ACC112 (cell line): ENCODE data around the gene ACSL4.
"Not testable (repeated sequence)": the region's sequence is repeated elsewhere in the genome, so short reads cannot be mapped to it uniquely, and the experiment has no call there.

Experiments used
- H2AFZ ChIP-seq: fragments of 200-600 bp; sonication (generic); one replicate; pipeline ENCODE4 v1.6.0; 2017; ENCODE audit warnings: antibody characterized with exemption, low read length; ENCODE audit not compliant: unreplicated experiment
- H3K27ac ChIP-seq: fragments of 200-600 bp; sonication (generic); 2 replicates; pipeline ENCODE4 v1.5.1; 2014; ENCODE audit warnings: low read depth, mild to moderate bottlenecking, antibody characterized with exemption, low read length, moderate library complexity
- H3K27me3 ChIP-seq: fragments of 200-600 bp; sonication (generic); 2 replicates; pipeline ENCODE4 v1.6.1; 2014; ENCODE audit warnings: mild to moderate bottlenecking, antibody characterized with exemption, low read length, moderate library complexity, mixed read lengths; ENCODE audit not compliant: insufficient read depth
- H3K36me3 ChIP-seq: fragments of 200-600 bp; sonication (generic); 2 replicates; pipeline ENCODE4 v1.6.1; 2016; ENCODE audit warnings: mild to moderate bottlenecking, antibody characterized with exemption, low read length, moderate library complexity, mixed read lengths; ENCODE audit not compliant: insufficient read depth
- H3K4me1 ChIP-seq: fragments of 200-600 bp; sonication (generic); one replicate; pipeline ENCODE4 v1.6.1; 2016; ENCODE audit warnings: low read length, mixed read lengths; ENCODE audit not compliant: insufficient read depth, unreplicated experiment, control insufficient read depth
- H3K4me3 ChIP-seq: fragments of 200-600 bp; sonication (generic); 2 replicates; pipeline ENCODE4 v1.5.1; 2014; ENCODE audit warnings: mild to moderate bottlenecking, low read depth, low read length
- H3K79me2 ChIP-seq: fragments of 200-600 bp; sonication (generic); one replicate; pipeline ENCODE4 v1.6.0; 2016; ENCODE audit warnings: low read length; ENCODE audit not compliant: control insufficient read depth, unreplicated experiment, insufficient read depth

The ACSL4 gene

DNA sequence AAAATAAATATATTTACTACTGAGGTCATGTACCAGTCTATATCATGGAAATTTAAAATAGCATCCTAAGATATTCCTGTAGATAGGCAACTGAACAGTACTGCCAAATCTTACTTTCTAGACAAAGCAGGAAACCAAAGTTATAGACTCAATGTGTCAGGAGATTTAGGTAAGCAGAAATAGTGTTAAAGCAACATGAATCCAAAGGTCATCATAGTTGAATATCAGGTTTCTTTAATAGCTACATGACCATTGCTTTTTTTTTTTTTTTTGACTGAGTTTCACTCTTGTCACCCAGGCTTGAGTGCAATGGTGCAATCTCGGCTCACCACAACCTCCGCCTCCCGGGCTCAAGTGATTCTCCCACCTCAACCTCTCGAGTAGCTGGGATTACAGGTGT, 20.2 kb upstream of the ACSL4 start:
- Histone ChIP-seq H2AFZ (no peak overlapping the region), H3K79me2 (no peaks in the 10 kb centered on the region), H3K4me1 (no peaks in the 10 kb centered on the region), H3K27me3 (no peaks in the 10 kb centered on the region), H3K27ac (no peak overlapping the region), H3K36me3 (no peaks in the 10 kb centered on the region), H3K4me3 (no peak overlapping the region)

DNA sequence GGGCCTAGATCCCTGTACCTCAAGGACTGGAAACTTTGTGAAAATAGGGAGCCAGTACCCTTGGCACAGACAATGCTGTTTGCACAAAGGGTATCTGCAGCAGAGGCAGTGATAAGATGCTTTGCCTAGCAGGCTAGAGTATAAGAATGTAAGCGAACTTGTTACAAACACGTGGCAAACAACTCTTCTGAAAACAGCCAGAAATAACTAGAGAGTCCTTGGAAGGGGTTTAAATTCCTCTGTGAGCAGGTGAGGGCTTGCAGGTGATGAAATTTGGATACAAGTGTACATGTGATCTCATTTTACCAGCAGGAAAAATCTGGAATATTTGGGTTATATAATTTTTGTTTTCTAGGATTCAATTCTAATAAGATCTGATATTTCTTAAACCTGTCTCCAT, 18.6 kb upstream of the ACSL4 start:
- Histone ChIP-seq H3K27me3 (no peaks in the 10 kb centered on the region), H3K4me1 (no peaks in the 10 kb centered on the region), H3K27ac (no peak overlapping the region), H3K79me2 (no peaks in the 10 kb centered on the region), H3K36me3 (no peaks in the 10 kb centered on the region), H2AFZ (no peak overlapping the region), H3K4me3 (no peak overlapping the region)

DNA sequence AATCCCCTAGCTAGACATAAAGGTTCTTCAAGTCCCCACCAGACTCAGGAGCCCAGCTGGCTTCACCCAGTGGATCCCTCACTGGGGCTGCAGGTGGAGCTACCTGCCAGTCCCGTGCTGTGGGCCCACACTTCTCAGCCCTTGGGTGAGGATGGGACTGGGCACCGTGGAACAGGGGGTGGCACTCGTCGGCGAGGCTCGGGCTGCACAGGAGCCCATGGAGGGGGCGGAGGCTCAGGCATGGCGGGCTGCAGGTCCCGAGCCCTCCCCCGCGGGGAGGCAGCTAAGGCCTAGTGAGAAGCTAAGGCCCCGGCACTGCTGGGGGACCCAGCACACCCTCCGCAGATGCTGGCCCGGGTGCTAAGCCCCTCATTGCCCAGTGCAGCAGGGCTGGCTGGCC, 16.1 kb upstream of the ACSL4 start:
- Histone ChIP-seq H3K4me3 (no peak overlapping the region), H2AFZ (no peak overlapping the region), H3K27me3 (no peaks in the 10 kb centered on the region), H3K4me1 (no peaks in the 10 kb centered on the region), H3K27ac (no peak overlapping the region), H3K36me3 (no peaks in the 10 kb centered on the region), H3K79me2 (no peaks in the 10 kb centered on the region)

DNA sequence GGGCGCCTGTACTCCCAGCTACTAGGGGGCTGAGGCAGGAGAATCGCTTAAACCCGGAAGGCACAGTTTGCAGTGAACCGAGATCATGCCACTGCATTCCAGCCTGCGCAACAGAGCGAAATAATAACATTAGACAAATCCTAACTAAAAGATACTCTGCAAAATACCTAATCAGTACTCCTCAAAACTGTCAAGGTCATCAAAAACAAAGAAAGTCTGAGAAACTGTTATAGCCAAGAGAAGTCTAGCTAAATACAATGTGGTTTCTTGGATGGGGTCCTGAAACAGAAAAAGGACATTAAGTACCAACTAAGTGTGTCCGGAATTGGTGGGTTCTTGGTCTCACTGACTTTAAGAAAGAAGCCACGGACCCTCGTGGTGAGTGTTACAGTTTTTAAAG, 14.6 kb upstream of the ACSL4 start:
- H2AFZ ChIP-seq, result no peak overlapping the region
- H3K36me3 ChIP-seq, result no peaks in the 10 kb centered on the region
- no peaks in the 10 kb centered on the region for H3K4me1 ChIP-seq
- H3K4me3 ChIP-seq, result no peak overlapping the region
- H3K27ac ChIP-seq, result no peak overlapping the region
- no peaks in the 10 kb centered on the region for H3K79me2 ChIP-seq
- H3K27me3 ChIP-seq, result no peaks in the 10 kb centered on the region

DNA sequence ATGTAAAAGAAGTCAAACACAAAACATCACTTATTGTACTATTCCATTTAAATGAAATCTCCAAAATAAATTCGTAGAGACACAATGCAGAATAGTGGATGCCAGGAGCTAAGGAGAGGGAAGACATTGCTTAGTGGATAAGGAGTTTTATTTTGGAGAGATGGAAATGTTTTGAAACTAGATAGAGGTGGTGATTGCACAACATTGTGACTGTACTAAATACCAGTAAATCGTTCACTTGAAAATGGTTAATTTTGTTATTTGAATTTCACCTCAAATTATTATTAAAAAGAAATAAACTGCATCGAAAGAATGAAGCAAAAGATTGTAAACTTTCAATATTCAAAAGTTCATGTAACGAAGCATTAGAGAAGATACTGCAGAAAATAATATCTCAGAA, 9.7 kb upstream of the ACSL4 start:
- H2AFZ ChIP-seq, result no peak overlapping the region

DNA sequence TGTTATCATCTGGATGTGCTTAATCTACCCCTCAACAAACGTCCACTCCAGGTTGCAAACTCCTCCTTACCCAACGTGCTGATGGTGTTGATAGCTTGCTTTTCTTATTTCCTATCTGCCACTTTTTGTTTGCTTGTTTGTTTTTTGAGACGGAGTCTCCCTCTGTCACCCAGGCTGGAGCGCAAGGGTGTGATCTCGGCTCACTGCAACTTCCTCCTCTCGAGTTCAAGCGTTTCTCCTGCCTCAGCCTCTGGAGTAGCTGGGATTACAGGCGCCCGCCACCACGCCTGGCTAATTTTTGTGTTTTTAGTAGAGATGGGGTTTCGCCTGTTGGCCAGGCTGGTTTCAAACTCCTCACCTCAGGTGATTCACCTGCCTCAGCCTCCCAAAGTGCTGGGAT, 7.8 kb upstream of the ACSL4 start:
- H3K36me3 ChIP-seq, H3K4me3 ChIP-seq, H2AFZ ChIP-seq, H3K79me2 ChIP-seq, H3K27me3 ChIP-seq: not testable (repeated sequence)
- Histone ChIP-seq H3K27ac (peak overlapping the region; percentile 63), H3K4me1 (peaks cover 16% of the 10 kb centered on the region)

More for the DNA sequence above, 9.7 kb upstream of the ACSL4 start:
- H3K79me2 ChIP-seq, result no peaks in the 10 kb centered on the region
- H3K36me3 ChIP-seq, result no peaks in the 10 kb centered on the region
- no peaks in the 10 kb centered on the region for H3K27me3 ChIP-seq
- no peak overlapping the region for H3K27ac ChIP-seq
- peaks cover 16% of the 10 kb centered on the region for H3K4me1 ChIP-seq
- no peak overlapping the region for H3K4me3 ChIP-seq

DNA sequence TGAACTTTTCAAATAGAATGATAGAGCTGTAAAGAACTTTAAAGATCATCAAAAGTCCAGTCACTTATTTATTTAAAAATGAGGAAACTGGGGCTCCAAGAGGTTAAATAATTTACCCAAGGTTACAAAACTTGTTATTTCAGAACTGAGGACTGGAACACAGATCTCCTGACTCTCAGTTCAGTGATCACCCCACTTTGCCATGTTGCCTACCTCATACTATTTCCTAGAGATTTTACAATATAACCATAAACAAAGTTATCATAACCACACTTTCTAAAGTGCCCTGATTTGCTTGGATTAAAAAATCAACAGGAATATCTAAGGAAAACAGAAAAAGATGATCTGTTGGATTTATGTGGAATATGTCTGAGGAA, 7.4 kb upstream of the ACSL4 start:
- Histone ChIP-seq H3K36me3 (no peaks in the 10 kb centered on the region), H3K4me3 (no peak overlapping the region), H3K27me3 (no peaks in the 10 kb centered on the region), H3K27ac (peak overlapping the region; percentile 63), H3K4me1 (peaks cover 16% of the 10 kb centered on the region), H2AFZ (no peak overlapping the region), H3K79me2 (no peaks in the 10 kb centered on the region)

DNA sequence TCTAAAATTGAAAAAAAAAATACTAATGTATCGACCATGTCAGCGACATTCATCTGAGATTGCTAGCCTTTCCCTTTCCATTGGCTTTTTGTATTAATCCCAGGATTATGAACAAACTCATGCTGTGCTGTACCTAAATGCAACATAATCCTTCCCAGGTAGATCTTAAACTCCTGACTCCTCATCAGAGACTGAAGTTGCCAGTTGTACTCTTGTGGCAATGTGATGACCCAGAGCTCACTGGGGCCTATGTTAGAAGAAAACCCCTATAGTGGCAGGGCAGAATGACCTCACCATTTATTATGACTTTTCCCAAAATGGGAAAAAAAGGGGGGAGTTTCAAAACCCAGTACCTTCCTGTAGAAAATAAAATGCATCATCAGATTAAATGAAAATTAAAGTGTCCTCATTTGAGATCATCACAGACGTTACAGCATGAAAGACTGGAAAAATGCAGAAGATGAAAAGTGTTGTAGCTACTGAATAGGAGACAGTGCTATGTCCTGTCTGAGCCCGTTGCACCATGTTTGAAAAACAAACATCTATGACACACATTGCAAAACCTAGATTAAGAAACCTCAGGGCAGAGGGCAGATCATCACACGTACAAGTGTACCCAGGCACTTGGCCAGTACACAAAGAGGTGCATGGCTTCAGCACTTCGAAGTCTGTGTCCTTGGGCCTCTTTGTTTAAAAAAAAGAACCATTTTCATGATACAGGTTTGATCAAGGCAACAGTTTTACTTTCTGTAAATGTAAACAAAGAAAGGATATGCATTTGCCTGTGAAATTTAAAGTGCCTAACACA, 6.8 kb upstream of the ACSL4 start:
- no peak overlapping the region for H2AFZ ChIP-seq
- no peak overlapping the region for H3K4me3 ChIP-seq
- H3K36me3 ChIP-seq, result no peaks in the 10 kb centered on the region
- peak overlapping the region; percentile 63 for H3K27ac ChIP-seq
- H3K27me3 ChIP-seq, result no peaks in the 10 kb centered on the region
- peaks cover 20% of the 10 kb centered on the region for H3K4me1 ChIP-seq
- no peaks in the 10 kb centered on the region for H3K79me2 ChIP-seq

DNA sequence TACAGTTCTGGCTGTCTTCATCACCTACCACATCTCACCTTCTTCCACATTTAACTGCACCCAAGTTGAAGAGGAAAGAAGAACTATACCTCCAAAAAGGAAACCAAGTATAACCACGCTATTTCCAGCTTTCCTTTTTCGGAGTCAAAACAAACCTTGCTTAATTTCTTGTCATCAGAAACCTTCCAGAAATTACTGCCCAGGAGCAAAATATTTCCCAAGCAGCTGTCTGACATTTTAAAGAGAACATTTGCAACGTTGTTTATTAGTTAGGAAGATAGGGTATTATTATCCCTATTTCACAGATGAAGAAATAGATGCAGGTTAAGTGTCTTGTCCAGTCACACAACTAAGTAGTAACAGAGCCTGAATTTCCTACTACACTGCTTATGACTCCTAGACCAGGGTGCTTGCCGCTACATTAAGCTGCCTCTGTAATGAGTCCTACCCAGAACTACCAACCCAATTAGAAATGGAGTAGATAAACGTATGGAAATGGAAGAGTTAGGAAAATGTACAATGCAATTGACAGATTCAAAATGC, 2.2 kb upstream of the ACSL4 start:
- H3K79me2 ChIP-seq, result peaks cover 34% of the 10 kb centered on the region
- H3K36me3 ChIP-seq, result no peaks in the 10 kb centered on the region
- no peak overlapping the region for H3K4me3 ChIP-seq
- no peak overlapping the region for H3K27ac ChIP-seq
- no peak overlapping the region for H2AFZ ChIP-seq
- H3K27me3 ChIP-seq, result no peaks in the 10 kb centered on the region
- H3K4me1 ChIP-seq, result peaks cover 13% of the 10 kb centered on the region

DNA sequence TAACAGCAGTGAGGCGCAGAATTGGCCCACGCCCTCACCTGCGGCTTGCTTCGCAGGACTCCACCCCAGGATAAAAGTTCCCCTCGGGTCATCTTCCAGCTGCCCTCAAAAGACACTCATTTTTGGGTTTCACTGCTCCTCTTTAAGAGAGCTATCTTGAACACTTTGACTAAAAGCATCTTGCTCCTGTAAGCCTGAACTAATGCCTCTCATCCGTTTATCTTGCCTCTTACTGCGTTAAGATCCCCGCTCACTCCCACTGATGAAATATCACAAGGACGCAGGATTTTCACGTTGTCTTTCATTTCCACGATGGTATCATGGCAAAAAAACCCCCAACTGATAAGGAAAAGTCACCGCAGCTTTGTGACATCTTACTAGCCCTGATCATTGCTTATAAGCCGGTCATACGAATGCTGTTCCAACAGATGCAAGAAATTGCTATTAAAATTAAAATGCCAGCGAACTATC, 591 bp upstream of the ACSL4 start:
- Histone ChIP-seq H3K4me3 (peak overlapping the region; percentile 91), H3K4me1 (peaks cover 13% of the 10 kb centered on the region)

More for the DNA sequence above, 591 bp upstream of the ACSL4 start:
- peaks cover 5% of the 10 kb centered on the region; the same call in 1 of the 2 replicates for H3K36me3 ChIP-seq
- H2AFZ ChIP-seq, result peak overlapping the region; percentile 84
- peaks cover 48% of the 10 kb centered on the region for H3K79me2 ChIP-seq
- H3K27me3 ChIP-seq, result no peaks in the 10 kb centered on the region
- peak overlapping the region; percentile 72 for H3K27ac ChIP-seq
